LNCAP (cell line): ENCODE measurements around the gene DISP1.

ENCODE experiments used
- CTCF ChIP-seq: fragments of 450-650 bp; IDR thresholded peaks from 2 replicates; pipeline ENCODE4 v1.5.1; 2017; ENCODE audit warnings: mild to moderate bottlenecking

DISP1 gene

GRCh38 chr1:222777463-222777862 lies 37.4 kb upstream of the DISP1 start:
- TF ChIP-seq CTCF, result no peak

- no peak for TF ChIP-seq CTCF
Measured at GRCh38 chr1:222777977-222778376, 36.9 kb upstream of the DISP1 start.

GRCh38 chr1:222781251-222781650 lies 33.6 kb upstream of the DISP1 start:
- no peak for TF ChIP-seq CTCF

- TF ChIP-seq CTCF, result no peak
Measured at GRCh38 chr1:222783051-222783450, 31.8 kb upstream of the DISP1 start.

- no peak for TF ChIP-seq CTCF
Measured at GRCh38 chr1:222784371-222784770, 30.5 kb upstream of the DISP1 start.

- TF ChIP-seq CTCF, result no peak
Measured at GRCh38 chr1:222784916-222785315, 29.9 kb upstream of the DISP1 start.

- TF ChIP-seq CTCF, result no peak
Measured at GRCh38 chr1:222785529-222785928, 29.3 kb upstream of the DISP1 start.

GRCh38 chr1:222786121-222786520 lies 28.7 kb upstream of the DISP1 start:
- no peak for TF ChIP-seq CTCF
